Activated effector memory CD4-positive, alpha-beta T cell treated with Interleukin-2 at 50 U/mL for 16 hours (primary cell): ENCODE results near the gene PYCR2.
"Not testable (repeated sequence)": the region's sequence is repeated elsewhere in the genome, so short reads cannot be mapped to it uniquely, and the experiment has no call there.

Source experiments
- DNase-seq: peaks from one replicate; pipeline ENCODE4 v3.0.0-alpha.2; 2020

The PYCR2 gene

DNA sequence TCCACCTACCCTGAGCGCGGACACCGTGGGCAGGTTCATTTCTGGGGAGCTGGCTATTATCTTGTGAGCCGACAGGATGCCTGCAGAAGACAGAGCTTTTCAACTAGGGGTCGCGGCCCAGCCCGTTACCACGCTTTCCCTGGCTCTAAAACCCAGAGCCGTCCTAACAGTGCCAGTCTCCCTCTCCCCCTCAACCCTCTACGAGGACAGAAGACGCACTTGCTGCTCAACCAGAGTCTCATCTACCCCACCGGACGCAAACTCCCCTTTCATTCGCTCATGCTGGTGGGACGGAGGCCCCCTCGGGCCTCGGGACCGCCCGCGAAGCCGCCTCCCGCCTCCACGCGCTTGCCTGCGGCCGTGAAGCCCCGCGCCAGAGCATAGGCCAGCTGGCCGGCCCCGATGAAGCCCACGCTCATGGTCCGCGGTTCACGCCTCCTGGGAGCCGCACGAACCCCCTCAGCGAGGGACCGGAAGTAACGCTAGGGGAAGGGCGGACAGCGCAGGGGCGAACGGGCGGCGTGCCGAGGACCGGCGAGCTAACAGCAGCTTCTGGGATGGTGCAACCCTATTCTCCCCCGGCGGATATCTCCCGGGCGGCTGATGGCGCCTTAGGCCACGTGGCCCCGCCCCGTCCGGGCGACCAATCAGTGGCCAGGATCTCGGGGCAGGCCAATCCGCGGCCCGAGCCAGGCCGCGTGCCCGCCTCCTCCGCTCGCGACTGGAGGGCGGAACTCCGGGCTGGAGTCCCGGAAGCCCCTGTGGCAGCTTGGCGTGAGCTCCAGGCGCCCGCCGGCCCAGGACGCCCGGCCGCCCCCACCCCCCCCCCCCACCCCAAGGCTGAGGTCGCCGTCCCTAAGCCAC is at the start of gene PYCR2:
Gene PYCR2, minus strand, starts transcription at position 559 of the 864 bp plus-strand sequence. Its CDS starts 140 bp downstream, at position 419.
- DNase-seq = peak; percentile 94

DNA sequence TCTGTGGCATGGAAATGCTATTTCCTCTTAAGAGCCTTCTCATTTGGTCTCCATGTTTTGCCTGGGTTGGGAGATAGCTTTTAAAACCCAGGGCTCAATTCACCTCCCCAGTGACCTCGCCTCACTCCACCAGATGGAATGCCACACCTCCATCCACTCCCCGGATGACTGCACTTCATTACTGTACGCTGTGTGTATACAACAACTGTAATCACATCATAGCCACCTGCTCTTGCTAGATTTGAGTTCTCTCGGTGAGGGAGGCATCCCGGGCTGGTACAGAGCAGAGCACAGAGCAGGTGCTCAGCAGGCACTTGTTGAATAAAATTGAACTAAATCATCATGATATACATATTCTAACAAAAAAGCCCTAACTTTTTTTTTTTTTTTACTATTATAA is 49.1 kb upstream of the PYCR2 start:
- DNase-seq = no peak

- DNase-seq = no peak
Observed at GRCh38 chr1:225972344-225973152, 48.5 kb upstream of the PYCR2 start.

GRCh38 chr1:225970592-225971157 is 46.6 kb upstream of the PYCR2 start:
- DNase-seq = not testable (repeated sequence)

- DNase-seq = not testable (repeated sequence)
Observed at GRCh38 chr1:225969751-225970150, 45.7 kb upstream of the PYCR2 start.

DNA sequence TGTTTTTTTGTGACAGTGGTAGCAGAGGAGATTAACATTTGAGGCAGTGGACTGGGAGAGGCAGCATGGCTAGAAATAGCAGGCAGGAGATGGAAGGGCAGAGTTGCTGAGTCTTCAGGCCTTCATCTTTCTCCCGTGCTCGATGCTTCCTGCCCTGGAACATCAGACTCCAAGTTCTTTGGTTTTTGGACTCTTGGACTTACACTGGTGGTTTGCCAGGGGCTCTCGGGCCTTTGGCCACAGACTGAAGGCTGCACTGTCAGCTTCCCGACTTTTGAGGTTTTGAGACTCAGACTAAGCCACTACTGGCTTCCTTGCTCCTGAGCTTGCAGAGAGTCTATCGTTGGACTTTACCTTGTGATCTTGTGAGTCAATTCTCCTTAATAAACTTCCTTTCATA is 41.2 kb upstream of the PYCR2 start:
- no peak for DNase-seq

DNA sequence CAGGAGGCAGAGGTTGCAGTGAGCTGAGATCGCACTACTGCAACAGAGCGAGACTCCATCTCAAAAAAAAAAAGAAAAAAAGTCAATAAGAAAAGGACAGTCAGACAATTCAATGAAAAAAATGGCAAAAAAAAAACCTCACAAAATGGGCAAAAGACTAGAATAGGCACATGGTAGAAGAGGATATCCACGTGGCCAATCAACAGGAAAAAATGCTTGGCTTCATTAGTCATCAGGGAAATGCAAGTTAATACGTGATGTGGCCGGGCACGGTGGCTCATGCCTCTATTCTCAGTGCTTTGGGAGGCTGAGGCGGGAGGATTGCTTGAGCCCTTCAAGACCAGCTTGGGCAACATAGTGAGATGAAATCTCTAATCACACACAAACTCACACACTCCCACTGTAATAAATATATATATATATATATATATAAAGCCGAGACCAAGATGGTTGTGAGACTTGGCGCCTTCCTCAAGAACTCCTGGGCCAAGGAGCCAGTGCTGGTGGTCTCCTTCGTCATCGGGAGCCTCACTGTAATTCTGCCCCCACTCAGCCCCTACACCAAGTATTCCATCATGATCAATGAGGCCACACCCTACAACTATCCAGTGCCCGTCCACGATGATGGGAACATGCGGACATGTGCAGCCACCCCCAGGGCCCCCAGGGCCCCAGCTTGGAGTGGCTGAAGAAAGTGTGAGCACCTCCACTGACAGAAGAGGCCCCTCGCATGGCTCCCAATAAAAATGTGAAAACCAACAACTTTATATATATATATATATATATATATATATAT is 39.9 kb upstream of the PYCR2 start:
- DNase-seq = no peak

- DNase-seq = peak; percentile 29
Observed at GRCh38 chr1:225962440-225962975, 38.5 kb upstream of the PYCR2 start.

- DNase-seq = no peak
Observed at GRCh38 chr1:225961659-225962439, 37.8 kb upstream of the PYCR2 start.

GRCh38 chr1:225958041-225958440 is 34.0 kb upstream of the PYCR2 start:
- DNase-seq = no peak

DNA sequence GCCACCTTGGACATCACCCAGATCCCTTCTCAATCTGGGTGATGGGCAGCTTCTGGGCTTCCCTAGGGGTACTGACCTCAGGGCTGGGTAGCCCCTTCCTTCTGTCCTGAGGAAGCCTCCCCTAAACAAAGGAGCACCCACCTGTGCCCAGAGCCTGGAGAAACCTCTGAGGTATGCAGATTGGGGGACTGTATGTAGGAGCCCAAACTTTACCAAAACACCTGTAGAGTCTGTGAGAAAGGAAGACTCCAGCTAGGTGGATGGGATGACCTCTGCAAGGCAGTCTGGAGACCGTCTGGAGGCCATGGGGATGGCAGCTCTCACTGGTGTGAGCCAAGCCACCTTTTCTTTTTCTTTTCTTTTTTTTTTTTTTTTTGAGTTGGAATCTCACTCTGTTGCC is 30.7 kb upstream of the PYCR2 start:
- no peak for DNase-seq

GRCh38 chr1:225953315-225953714 is 29.3 kb upstream of the PYCR2 start:
- DNase-seq = no peak

DNA sequence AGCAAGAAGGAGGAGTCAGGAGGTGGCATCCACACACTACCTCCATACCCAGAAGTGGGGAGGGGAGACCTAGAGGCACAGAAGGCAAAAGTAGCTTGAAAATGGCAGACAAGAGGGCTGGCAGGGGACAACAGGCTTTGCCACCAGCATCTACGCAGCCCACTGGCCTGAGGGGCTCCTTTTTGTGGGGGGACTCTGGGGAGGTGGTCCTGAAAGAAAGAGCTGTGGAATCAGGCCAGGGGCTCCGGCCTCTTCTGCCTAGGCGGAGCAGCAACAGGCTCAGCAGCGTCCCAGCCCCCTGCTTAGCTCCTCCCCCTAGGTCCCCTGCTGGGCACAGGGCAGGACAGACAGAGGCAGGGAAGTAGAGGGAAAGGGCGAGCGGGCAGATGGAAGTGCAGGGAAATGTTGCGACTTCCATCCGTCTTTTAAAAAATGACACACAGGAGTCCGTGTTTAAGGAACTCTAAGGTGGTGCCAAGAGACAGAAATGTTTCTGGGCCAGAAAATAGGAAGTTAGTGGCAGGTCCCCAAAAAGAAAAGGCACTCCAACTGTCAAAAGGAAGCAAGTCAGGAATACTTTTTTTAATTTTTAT is 27.0 kb upstream of the PYCR2 start:
- DNase-seq = no peak

GRCh38 chr1:225949041-225949440 is 25.0 kb upstream of the PYCR2 start:
- no peak for DNase-seq

DNA sequence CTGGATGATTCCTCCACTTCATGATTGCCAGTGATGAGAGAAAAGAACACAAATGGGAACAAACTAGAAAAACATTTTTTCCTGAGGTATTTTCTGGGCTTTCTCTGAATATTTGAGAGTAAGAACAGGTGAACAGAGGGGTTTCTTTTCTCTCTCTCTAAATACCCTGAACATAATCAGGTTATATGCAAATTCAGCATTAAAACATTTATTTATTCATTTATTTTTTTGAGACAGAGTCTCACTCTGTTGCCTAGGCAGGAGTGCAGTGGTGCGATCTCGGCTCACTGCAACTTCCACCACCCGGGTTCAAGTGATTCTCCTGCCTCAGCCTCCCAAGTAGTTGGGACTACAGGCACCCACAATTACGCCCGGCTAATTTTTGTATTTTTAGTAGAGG is 22.8 kb upstream of the PYCR2 start:
- DNase-seq = no peak

- DNase-seq = no peak
Observed at GRCh38 chr1:225946082-225946620, 22.1 kb upstream of the PYCR2 start.

DNA sequence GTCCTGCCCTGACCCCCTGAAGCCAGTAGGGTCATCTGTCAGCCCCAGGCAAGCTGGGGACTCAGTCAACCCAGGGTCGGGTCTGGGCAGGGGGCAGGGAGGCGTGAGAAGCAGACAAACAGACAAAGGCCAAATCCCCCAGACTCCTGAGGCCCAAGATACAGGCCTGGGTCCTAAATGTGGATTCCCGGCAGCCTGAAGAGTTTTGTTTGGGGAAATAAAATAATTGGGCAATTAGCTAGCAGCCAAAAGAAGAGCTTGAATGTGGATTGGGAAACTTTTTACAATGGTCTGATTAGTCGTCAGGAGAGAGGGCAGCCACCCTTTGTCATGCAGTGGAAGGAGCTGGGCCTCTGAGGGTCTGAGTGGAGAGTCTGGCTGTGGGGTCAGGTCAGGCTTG is 21.5 kb upstream of the PYCR2 start:
- no peak for DNase-seq

GRCh38 chr1:225944951-225945350 is 20.9 kb upstream of the PYCR2 start:
- DNase-seq = no peak

DNA sequence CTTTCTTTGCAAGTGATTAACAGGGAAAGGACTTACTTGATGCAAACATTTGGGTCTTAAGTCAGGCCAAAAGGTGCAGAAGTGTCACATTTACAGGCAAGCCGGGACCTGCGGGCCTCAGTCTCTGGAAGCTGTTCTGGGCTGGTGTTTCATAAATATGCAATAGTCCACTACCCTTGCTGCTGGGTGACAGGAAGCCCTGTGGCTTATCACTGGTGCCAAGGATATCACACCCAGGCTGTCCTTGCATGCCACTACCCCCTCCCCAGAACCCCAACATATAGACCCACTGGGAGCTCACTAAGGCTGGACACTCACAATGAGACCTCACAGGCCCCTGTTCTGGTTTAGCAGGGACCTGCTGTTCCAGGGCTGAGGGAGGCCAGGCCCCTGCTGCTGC is 20.3 kb upstream of the PYCR2 start:
- DNase-seq = no peak

DNA sequence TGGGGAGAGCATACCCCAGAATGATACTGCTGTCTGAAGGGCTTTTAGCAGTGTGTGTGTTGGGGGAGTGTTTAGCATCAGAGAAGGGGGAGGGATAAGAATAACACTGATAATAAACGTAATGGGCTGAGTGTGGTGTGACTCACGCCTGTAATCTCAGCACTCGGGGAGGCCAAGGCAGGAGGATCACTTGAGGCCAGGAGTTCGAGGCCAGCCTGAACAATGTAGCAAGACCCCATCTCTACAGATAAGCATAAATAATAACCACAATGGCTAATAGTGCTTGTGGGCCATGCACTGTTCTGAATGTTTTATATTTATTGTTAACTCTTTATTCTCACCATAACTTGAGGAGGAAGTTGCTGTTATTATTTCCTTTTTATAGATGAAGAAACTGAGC is 19.5 kb upstream of the PYCR2 start:
- no peak for DNase-seq

DNA sequence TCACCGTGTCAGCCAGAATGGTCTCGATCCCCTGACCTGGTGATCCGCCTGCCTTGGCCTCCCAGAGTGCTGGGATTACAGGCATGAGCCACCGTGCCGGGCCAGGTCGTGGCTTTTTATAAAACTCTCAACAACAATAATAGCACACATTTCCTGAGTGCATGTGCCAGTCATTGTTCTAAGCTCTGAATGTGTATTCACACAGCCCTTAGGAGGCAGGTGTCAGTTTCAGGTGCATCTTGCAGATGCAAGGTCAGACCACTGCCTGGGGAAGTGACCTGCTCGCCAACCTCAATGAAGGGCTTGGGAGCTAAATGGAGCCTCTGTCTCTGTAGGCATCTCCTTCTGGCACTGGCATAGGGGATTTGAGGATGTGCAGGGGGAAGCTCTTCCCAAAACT is 18.5 kb upstream of the PYCR2 start:
- no peak for DNase-seq
